Nephron (organoid): ENCODE measurements around the gene CASK.

Experiments
- H3K27ac Mint-ChIP-seq, 3 experiments: 2 replicates each; pipeline ENCODE4 v1.8.0; 2020; ENCODE audit warnings: mixed read lengths in 3 of 3, mild to moderate bottlenecking in 2 of 3, moderate library complexity in 1 of 3
- H3K27me3 Mint-ChIP-seq: 2 replicates; pipeline ENCODE4 v1.8.0; 2021; ENCODE audit warnings: low read depth, mild to moderate bottlenecking, moderate library complexity, mixed read lengths
- H3K36me3 Mint-ChIP-seq: 2 replicates; pipeline ENCODE4 v1.8.0; 2020; ENCODE audit warnings: low read depth, mixed read lengths
- H3K4me1 Mint-ChIP-seq: 2 replicates; pipeline ENCODE4 v1.8.0; 2020; ENCODE audit warnings: mixed read lengths
- H3K4me3 Mint-ChIP-seq, 3 experiments: 2 replicates each; pipeline ENCODE4 v1.8.0; 2020; ENCODE audit warnings: mild to moderate bottlenecking in 3 of 3, mixed read lengths in 3 of 3, moderate library complexity in 2 of 3
- H3K9me3 Mint-ChIP-seq: 2 replicates; pipeline ENCODE4 v1.8.0; 2020; ENCODE audit warnings: mixed read lengths
- TF ChIP-seq, protein P1 (sequence below), 3 experiments: fragments of 200-600 bp; sonication (generic); IDR thresholded peaks; one replicate each; pipeline ENCODE4 v1.5.0; 2021; ENCODE audit warnings: antibody characterized with exemption in 3 of 3; ENCODE audit not compliant: unreplicated experiment in 3 of 3

CASK gene

DNA sequence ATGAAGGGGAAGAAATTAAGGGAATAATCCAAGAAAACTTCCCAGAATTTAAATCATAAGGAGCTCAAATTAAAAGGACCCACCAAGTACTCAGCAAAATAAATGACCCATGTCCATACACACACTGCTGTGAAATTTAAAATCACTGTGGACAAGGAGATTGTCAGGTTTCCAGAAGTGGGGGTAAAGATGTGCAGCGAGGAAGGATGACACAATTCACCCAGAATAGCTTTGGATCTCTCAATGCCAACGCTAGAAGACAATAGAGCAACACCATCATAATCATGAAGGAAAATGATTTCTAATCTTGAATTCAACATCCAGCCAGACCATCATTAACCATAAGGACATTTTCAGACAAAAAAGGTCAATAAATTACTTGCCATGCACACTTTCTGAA is 65.7 kb downstream of the CASK start:
- H3K9me3 Mint-ChIP-seq = peaks cover 3% of the 10 kb centered on the region
- H3K4me1 Mint-ChIP-seq = no peaks in the 10 kb centered on the region
- H3K27me3 Mint-ChIP-seq = no peaks in the 10 kb centered on the region
- no peak overlapping the region for H3K4me3 Mint-ChIP-seq
- TF ChIP-seq, protein P1, sequence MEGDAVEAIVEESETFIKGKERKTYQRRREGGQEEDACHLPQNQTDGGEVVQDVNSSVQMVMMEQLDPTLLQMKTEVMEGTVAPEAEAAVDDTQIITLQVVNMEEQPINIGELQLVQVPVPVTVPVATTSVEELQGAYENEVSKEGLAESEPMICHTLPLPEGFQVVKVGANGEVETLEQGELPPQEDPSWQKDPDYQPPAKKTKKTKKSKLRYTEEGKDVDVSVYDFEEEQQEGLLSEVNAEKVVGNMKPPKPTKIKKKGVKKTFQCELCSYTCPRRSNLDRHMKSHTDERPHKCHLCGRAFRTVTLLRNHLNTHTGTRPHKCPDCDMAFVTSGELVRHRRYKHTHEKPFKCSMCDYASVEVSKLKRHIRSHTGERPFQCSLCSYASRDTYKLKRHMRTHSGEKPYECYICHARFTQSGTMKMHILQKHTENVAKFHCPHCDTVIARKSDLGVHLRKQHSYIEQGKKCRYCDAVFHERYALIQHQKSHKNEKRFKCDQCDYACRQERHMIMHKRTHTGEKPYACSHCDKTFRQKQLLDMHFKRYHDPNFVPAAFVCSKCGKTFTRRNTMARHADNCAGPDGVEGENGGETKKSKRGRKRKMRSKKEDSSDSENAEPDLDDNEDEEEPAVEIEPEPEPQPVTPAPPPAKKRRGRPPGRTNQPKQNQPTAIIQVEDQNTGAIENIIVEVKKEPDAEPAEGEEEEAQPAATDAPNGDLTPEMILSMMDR (IDR thresholded peaks at IDR 0.05; ENCODE audit: unreplicated experiment in 3 of 3) = no peak
- no peak overlapping the region for H3K27ac Mint-ChIP-seq
- peaks cover 15% of the 10 kb centered on the region for H3K36me3 Mint-ChIP-seq

DNA sequence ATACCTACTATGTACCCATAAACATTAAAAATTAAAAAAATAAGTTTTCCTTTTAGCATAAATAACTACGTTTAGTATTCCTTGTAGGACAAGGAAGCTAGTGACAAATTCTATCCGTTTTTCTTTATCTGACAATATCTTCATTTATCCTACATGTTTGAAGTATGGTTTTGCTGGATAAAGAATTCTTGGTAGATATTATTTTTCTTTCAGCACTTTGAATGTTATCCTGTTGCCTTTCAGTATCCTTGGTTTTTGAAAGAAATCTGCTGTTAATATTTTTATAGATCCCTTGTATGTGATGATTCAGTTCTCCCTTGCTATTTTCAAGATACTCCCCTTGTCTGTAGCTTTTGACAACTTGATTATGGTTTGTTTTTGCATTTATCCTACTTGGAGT is 76.6 kb downstream of the CASK start:
- H3K27me3 Mint-ChIP-seq = no peaks in the 10 kb centered on the region
- H3K4me1 Mint-ChIP-seq = no peaks in the 10 kb centered on the region
- no peak overlapping the region for H3K27ac Mint-ChIP-seq
- H3K36me3 Mint-ChIP-seq = peaks cover 84% of the 10 kb centered on the region
- peaks cover 49% of the 10 kb centered on the region for H3K9me3 Mint-ChIP-seq
- H3K4me3 Mint-ChIP-seq = no peak overlapping the region
- TF ChIP-seq, protein P1 (IDR thresholded peaks at IDR 0.05; ENCODE audit: unreplicated experiment in 3 of 3) = no peak

DNA sequence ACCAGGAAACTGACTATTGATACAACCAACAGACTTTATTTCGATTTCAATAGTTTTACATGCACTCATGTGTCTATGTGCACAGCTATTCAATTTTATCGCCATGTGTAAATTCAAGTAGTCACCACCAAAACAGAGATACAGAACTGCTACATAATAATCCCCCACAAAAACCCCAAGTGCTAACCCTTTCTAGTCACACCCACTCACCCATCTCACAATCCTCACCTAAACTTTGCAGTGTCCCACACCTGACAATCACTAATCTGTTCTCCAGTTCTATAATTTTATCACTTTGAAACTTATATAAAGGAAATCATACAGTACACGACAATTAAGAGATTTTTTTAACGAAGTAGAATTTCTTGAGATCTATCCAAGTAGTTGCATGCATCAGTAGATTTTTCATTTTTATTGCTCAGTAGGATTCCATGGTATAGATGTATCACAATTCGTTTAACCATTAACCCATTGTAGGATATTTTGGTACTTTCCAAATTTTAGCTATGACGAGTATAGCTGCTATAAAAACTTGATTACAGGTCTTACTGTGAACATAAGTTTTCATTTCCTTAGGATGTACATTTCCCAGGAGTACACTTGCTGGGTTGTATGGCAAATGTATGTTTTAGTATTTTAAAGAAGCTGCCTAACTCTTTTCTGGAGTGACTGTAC is 85.9 kb downstream of the CASK start:
- Mint-ChIP-seq H3K27ac (no peak overlapping the region), H3K4me3 (no peak overlapping the region), H3K36me3 (peaks cover 40% of the 10 kb centered on the region), H3K4me1 (no peaks in the 10 kb centered on the region), H3K9me3 (peaks cover 14% of the 10 kb centered on the region), H3K27me3 (no peaks in the 10 kb centered on the region)
- TF ChIP-seq, protein P1 (IDR thresholded peaks at IDR 0.05; ENCODE audit: unreplicated experiment in 3 of 3) = no peak

DNA sequence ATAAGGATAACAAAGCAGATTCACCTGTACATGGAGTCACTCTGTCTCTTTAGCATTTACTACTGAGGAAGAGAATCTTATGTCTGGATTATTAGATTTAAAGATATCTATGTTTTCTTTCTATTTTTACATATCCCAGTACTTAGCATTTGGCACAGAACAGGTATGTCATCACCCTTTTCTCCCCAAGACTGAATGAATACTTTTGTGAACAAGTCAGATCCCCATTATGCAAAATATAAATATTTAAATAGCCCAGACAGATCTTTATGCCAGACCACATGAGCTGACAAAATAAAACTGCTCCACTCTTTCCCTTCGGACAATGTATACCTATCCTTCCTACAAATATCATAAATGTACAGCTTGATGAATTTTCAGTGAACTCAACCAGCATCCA is 94.5 kb downstream of the CASK start:
- Mint-ChIP-seq H3K27ac (no peak overlapping the region), H3K4me1 (no peaks in the 10 kb centered on the region), H3K4me3 (no peak overlapping the region), H3K9me3 (peaks cover 5% of the 10 kb centered on the region), H3K36me3 (peaks cover 9% of the 10 kb centered on the region), H3K27me3 (no peaks in the 10 kb centered on the region)
- TF ChIP-seq, protein P1 (IDR thresholded peaks at IDR 0.05; ENCODE audit: unreplicated experiment in 3 of 3) = no peak

DNA sequence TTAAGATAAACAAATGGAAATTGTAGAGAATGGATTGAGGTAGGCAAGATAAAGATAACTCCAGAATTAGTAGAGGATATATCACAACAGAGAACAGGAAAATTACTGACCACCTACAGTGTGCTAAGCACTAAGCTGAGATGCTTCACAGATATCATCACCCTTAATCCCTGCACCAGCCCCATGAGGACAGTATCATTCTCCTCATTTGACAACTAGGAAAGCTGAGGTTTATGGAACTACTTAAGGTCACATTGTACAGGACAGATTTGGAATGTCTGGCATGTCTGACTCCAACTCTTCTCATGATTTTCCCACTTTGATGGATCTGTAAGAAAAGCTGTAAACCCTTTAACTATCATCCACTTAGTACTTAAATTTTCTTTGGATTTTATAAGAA is 95.5 kb downstream of the CASK start:
- peaks cover 11% of the 10 kb centered on the region for H3K36me3 Mint-ChIP-seq
- TF ChIP-seq, protein P1 (IDR thresholded peaks at IDR 0.05; ENCODE audit: unreplicated experiment in 3 of 3) = no peak
- H3K27ac Mint-ChIP-seq = no peak overlapping the region
- H3K27me3 Mint-ChIP-seq = no peaks in the 10 kb centered on the region
- peaks cover 12% of the 10 kb centered on the region for H3K9me3 Mint-ChIP-seq
- no peaks in the 10 kb centered on the region for H3K4me1 Mint-ChIP-seq
- H3K4me3 Mint-ChIP-seq = no peak overlapping the region

DNA sequence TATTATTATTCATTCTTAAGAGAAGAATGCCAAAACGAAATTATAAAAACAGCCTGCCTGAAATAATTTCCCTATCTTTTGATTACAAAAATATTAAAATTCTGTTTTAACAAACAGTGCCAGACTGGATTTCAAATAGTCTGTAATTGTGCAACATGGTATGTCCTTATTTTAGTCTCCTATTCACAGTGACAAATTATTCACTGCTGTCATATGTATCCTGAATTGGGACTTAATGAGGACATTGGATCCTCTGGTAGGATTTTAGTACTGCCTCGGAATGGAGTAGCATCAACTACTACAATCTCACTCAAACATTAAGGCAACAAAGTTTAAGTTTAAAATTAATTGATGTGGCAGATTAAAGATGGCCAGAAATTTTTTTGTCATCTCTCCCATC is 97.6 kb downstream of the CASK start:
- peaks cover 16% of the 10 kb centered on the region for H3K9me3 Mint-ChIP-seq
- no peaks in the 10 kb centered on the region for H3K4me1 Mint-ChIP-seq
- H3K4me3 Mint-ChIP-seq = no peak overlapping the region
- peaks cover 12% of the 10 kb centered on the region for H3K36me3 Mint-ChIP-seq
- H3K27ac Mint-ChIP-seq = no peak overlapping the region
- no peaks in the 10 kb centered on the region for H3K27me3 Mint-ChIP-seq
- TF ChIP-seq, protein P1 (IDR thresholded peaks at IDR 0.05; ENCODE audit: unreplicated experiment in 3 of 3) = no peak
